Endothelial cell of umbilical vein (primary cell): ENCODE results near the gene IL36B.

ENCODE experiments used
- EZH2 ChIP-seq: IDR thresholded peaks from 2 replicates; pipeline ENCODE4 v1.6.1; 2012; ENCODE audit warnings: borderline replicate concordance, low read depth, mild to moderate bottlenecking, moderate library complexity, low read length, inconsistent platforms; ENCODE audit not compliant: severe bottlenecking
- JUN ChIP-seq: IDR thresholded peaks from 2 replicates; pipeline ENCODE4 v1.6.1; 2011; ENCODE audit warnings: borderline replicate concordance, low read depth; ENCODE audit not compliant: insufficient read length, insufficient read depth
- POLR2A ChIP-seq: IDR thresholded peaks from 2 replicates; pipeline ENCODE4 v1.6.1; 2012; ENCODE audit warnings: low read depth, mild to moderate bottlenecking, control low read depth, low read length
- POLR2AphosphoS5 ChIP-seq: IDR thresholded peaks from 2 replicates; pipeline ENCODE4 v1.6.1; 2012; ENCODE audit warnings: low read depth, mild to moderate bottlenecking, control low read depth, low read length, moderate library complexity; ENCODE audit not compliant: insufficient read depth
- TF ChIP-seq, protein P1 (sequence below), 2 donors: IDR thresholded peaks; 1 replicate in 1 of 2; 2 replicates in 1 of 2; pipeline ENCODE4 v1.5.1; 2011; ENCODE audit warnings: low read length in 2 of 2, mild to moderate bottlenecking in 2 of 2, moderate library complexity in 2 of 2, control low read depth in 1 of 2, inconsistent platforms in 1 of 2, low read depth in 1 of 2; ENCODE audit not compliant: insufficient read depth in 1 of 2; ENCODE audit errors: extremely low read depth in 1 of 2

DNA sequence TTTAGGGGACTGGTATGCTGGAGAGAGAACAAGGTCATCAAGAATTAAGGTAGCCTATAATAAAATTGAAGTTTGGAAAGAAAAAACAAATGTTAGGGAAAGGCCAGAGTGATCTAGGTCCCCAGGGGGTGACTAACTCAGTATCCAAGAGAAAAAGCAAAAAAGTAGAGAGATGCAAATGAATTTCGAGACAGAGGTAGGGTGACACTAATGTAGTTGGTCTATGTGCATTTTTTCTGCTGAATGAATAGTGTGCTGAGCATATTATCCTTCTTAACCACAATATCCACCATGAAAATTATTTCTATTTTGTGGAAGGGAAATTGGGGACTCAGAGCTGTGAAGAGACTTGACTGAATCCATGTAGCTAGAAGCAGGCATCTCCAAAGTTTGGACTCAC, 37.6 kb downstream of the IL36B start:
- TF ChIP-seq, protein P1, sequence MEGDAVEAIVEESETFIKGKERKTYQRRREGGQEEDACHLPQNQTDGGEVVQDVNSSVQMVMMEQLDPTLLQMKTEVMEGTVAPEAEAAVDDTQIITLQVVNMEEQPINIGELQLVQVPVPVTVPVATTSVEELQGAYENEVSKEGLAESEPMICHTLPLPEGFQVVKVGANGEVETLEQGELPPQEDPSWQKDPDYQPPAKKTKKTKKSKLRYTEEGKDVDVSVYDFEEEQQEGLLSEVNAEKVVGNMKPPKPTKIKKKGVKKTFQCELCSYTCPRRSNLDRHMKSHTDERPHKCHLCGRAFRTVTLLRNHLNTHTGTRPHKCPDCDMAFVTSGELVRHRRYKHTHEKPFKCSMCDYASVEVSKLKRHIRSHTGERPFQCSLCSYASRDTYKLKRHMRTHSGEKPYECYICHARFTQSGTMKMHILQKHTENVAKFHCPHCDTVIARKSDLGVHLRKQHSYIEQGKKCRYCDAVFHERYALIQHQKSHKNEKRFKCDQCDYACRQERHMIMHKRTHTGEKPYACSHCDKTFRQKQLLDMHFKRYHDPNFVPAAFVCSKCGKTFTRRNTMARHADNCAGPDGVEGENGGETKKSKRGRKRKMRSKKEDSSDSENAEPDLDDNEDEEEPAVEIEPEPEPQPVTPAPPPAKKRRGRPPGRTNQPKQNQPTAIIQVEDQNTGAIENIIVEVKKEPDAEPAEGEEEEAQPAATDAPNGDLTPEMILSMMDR (IDR thresholded peaks at IDR 0.05; ENCODE audit: extremely low read depth in 1 of 2, insufficient read depth in 1 of 2, low read depth in 1 of 2, low read length in 2 of 2): no peak
- no peak for TF ChIP-seq POLR2A
- TF ChIP-seq JUN: no peak
- no peak for TF ChIP-seq EZH2
- no peak for TF ChIP-seq POLR2AphosphoS5
